ENCODE results near the gene AAMP. TPM values are rescaled to one million over a fixed set of nuclear protein-coding genes. Genes with fewer than 3 reads are reported as not detected.

AAMP gene
- total RNA-seq, 6 experiments from 2014 or later = 71.6 to 91.3 (median 80.4) TPM

DNA sequence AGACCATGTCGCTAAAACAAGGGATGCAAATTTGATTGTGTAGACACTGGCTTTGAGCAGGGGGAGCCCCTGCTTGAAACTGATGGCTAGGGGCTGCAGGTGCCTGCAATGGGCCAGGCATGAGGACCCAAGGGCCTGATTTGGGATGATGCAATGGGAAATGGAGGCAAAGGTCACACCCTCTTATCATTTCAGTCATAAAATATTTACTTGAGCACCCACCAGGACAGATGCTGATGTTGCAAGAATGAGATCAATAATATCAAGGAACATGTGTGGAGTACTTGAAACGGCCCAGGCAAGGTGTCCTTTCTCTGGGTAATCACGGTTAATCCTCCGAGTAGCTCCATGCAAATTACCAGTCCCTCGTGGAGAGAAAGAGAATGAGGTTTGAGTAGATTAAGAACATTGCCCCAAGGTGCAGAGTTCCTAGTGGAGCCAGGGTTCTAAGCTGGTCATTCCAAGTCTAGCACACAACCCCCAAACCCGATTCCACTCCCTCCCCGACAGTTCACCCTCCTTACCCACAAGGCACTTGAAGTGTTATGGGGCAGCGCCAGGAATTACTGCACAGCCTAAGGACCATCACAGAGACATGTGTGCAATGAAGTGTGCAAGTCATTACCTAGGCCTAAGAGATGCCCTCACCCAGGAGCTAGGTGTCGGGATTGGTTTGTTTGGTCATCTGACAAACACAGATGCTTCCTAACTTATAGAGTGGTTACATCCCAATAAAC, 36.4 kb upstream of the AAMP start:
- Mint-ChIP-seq H3K27ac (no peak overlapping the region), H3K9me3 (no peaks in the 10 kb centered on the region), H3K4me1 (ENCODE audit: low read depth) (peaks cover 2% of the 10 kb centered on the region; the same call in 1 of the 2 replicates), H3K4me3 (no peak overlapping the region), H3K27me3 (ENCODE audit: insufficient read depth) (peaks cover 17% of the 10 kb centered on the region), H3K36me3 (ENCODE audit: low read depth) (no peaks in the 10 kb centered on the region)
- TF ChIP-seq, protein P1, sequence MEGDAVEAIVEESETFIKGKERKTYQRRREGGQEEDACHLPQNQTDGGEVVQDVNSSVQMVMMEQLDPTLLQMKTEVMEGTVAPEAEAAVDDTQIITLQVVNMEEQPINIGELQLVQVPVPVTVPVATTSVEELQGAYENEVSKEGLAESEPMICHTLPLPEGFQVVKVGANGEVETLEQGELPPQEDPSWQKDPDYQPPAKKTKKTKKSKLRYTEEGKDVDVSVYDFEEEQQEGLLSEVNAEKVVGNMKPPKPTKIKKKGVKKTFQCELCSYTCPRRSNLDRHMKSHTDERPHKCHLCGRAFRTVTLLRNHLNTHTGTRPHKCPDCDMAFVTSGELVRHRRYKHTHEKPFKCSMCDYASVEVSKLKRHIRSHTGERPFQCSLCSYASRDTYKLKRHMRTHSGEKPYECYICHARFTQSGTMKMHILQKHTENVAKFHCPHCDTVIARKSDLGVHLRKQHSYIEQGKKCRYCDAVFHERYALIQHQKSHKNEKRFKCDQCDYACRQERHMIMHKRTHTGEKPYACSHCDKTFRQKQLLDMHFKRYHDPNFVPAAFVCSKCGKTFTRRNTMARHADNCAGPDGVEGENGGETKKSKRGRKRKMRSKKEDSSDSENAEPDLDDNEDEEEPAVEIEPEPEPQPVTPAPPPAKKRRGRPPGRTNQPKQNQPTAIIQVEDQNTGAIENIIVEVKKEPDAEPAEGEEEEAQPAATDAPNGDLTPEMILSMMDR (IDR thresholded peaks at IDR 0.05) = no peak
- no peak for DNase-seq

DNA sequence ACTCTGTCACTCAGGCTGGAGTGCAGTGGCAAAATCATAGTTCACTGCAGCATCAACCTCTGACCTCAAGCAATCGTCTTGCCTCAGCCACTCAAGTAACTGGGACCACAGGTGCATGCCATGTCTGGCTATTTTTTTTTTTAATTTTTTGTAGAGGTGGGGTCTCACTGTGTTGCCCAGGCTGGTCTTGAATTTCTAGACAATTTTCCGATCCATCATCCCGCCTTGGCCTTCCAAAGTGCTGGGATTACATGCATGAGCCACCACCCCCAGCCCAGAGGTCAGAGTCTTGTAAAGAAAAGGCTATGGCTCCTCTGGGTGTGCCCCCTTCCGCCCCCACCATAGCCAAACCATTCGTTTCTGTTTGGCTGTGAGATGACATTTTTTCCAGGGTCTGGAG, 35.4 kb upstream of the AAMP start:
- no peaks in the 10 kb centered on the region for H3K9me3 Mint-ChIP-seq
- TF ChIP-seq, protein P1 (IDR thresholded peaks at IDR 0.05) = no peak
- H3K4me1 Mint-ChIP-seq (ENCODE audit: low read depth) = peaks cover 7% of the 10 kb centered on the region; the same call in 1 of the 2 replicates
- H3K27ac Mint-ChIP-seq = no peak overlapping the region
- H3K27me3 Mint-ChIP-seq (ENCODE audit: insufficient read depth) = peaks cover 17% of the 10 kb centered on the region
- H3K36me3 Mint-ChIP-seq (ENCODE audit: low read depth) = no peaks in the 10 kb centered on the region
- no peak for DNase-seq
- no peak overlapping the region for H3K4me3 Mint-ChIP-seq

DNA sequence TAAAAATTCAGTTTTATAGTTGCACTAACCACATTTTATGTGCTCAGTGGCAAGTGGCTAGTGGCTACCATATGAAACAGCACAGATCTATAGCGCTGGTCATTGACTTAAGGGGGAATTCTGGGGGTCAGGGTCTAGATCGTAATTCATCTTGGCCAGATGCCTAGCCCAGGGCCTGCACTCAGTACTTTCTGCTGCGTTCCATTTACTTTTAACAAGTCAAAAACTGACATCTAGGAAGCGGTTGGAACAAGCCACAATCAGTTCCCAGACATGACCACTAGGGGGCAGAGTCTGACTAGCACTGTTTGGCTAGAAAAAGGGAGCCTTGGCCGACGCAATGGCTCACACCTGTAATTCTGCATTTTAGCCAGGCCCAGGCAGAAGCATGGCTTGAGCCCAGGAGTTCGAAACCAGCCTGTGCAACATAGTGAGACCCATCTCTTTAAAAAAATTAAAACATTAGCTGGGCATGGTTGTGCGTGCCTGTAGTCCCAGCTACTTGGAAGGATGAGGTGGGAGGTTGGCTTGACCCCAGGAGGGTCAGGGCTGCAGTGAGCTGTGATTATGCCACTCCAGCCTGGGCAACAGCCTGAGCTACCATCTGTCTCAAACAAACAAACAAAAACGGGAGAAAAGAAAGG, 31.4 kb upstream of the AAMP start:
- Mint-ChIP-seq H3K4me3 (no peak overlapping the region), H3K4me1 (ENCODE audit: low read depth) (peaks cover 22% of the 10 kb centered on the region), H3K27ac (no peak overlapping the region), H3K9me3 (no peaks in the 10 kb centered on the region), H3K36me3 (ENCODE audit: low read depth) (no peaks in the 10 kb centered on the region), H3K27me3 (ENCODE audit: insufficient read depth) (peaks cover 11% of the 10 kb centered on the region)
- peak; percentile 68 for DNase-seq
- TF ChIP-seq, protein P1 (IDR thresholded peaks at IDR 0.05) = peak; percentile 99

DNA sequence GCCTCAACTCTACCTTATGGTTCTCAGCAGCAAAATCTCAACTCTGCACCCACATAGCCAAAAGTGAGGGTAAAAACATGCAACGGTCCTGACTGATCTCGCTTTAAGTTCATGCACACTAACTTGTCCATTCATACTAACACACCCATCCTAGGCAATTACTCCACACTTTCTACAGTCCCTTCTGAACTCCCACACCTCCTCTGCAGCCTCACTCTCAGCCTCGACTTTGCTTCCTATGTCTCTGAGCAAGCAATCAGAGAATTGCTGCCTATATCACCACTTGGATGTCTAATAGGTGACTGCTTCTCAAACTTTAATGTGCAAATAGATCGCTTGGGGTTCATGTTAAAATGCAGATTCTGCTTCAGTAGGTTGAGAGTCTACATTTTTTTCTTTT, 30.2 kb upstream of the AAMP start:
- TF ChIP-seq, protein P1 (IDR thresholded peaks at IDR 0.05) = no peak
- no peaks in the 10 kb centered on the region for H3K36me3 Mint-ChIP-seq (ENCODE audit: low read depth)
- H3K27me3 Mint-ChIP-seq (ENCODE audit: insufficient read depth) = peaks cover 9% of the 10 kb centered on the region
- H3K4me1 Mint-ChIP-seq (ENCODE audit: low read depth) = peaks cover 27% of the 10 kb centered on the region
- H3K4me3 Mint-ChIP-seq = no peak overlapping the region
- no peak for DNase-seq
- no peak overlapping the region for H3K27ac Mint-ChIP-seq
- no peaks in the 10 kb centered on the region for H3K9me3 Mint-ChIP-seq

DNA sequence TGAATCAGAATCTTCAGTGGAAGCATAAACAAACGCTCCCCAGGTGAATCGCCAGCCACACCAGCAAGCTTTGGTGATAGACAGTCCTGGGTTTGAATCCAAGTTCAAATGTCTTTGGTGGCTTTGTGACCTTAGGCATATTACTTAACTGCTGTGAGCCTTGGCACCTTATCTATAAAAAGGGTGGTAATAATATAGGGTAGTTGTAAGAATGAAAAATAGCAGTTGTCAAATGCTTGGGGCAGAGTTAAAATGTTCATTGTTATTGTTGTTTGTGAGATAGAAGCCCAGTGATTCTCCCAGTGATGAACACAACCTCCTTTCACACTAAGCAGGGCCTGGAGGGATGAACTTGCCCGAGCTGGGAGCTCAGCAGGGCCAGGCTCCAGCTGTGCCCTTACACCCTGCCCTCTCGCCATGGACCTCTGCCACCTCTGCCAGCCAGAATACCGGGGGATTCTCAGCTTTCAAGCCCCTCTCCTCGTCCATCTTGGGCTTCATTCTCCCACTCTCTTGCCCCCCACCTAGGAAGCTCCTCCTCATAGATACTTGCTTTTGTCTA, 28.5 kb upstream of the AAMP start:
- Mint-ChIP-seq H3K36me3 (ENCODE audit: low read depth) (no peaks in the 10 kb centered on the region), H3K9me3 (no peaks in the 10 kb centered on the region)
- no peak for DNase-seq

More for the DNA sequence above, 28.5 kb upstream of the AAMP start:
- H3K27ac Mint-ChIP-seq = peak overlapping the region; percentile 61
- peaks cover 9% of the 10 kb centered on the region; the same call in 1 of the 2 replicates for H3K27me3 Mint-ChIP-seq (ENCODE audit: insufficient read depth)
- H3K4me1 Mint-ChIP-seq (ENCODE audit: low read depth) = peaks cover 27% of the 10 kb centered on the region
- TF ChIP-seq, protein P1 (IDR thresholded peaks at IDR 0.05) = no peak
- H3K4me3 Mint-ChIP-seq = no peak overlapping the region

Data from HFFc6 (cell line).